HG02610 (cell line): ENCODE measurements around the gene SPSB1.

Experiments used
- ATAC-seq: cut with Tn5 transposase; IDR thresholded peaks from one replicate; pipeline ENCODE4 v1.9.1; 2021; ENCODE audit warnings: mild to moderate bottlenecking, moderate library complexity; ENCODE audit not compliant: unreplicated experiment

Gene SPSB1

GRCh38 chr1:9292361-9293240, at the start of gene SPSB1:
Gene SPSB1 (plus strand): TSS chr1:9292894. CDS start chr1:9355892, 62,998 bp downstream.
- ATAC-seq, result no peak

GRCh38 chr1:9243066-9243739, 49.5 kb upstream of the SPSB1 start:
- ATAC-seq, result no peak

GRCh38 chr1:9244501-9245229, 48.0 kb upstream of the SPSB1 start:
- no peak for ATAC-seq

GRCh38 chr1:9245230-9245619, 47.5 kb upstream of the SPSB1 start:
- no peak for ATAC-seq

GRCh38 chr1:9245661-9246060, 47.0 kb upstream of the SPSB1 start:
- no peak for ATAC-seq

GRCh38 chr1:9246215-9246614, 46.5 kb upstream of the SPSB1 start:
- ATAC-seq, result no peak

- ATAC-seq, result no peak
Measured at GRCh38 chr1:9246841-9247785, 45.6 kb upstream of the SPSB1 start.

- ATAC-seq, result no peak
Measured at GRCh38 chr1:9247894-9248293, 44.8 kb upstream of the SPSB1 start.

GRCh38 chr1:9248341-9249262, 44.1 kb upstream of the SPSB1 start:
- ATAC-seq, result no peak

- no peak for ATAC-seq
Measured at GRCh38 chr1:9249263-9249533, 43.5 kb upstream of the SPSB1 start.

GRCh38 chr1:9249534-9250410, 42.9 kb upstream of the SPSB1 start:
- no peak for ATAC-seq

- no peak for ATAC-seq
Measured at GRCh38 chr1:9250411-9251381, 42.0 kb upstream of the SPSB1 start.

GRCh38 chr1:9251501-9251900, 41.2 kb upstream of the SPSB1 start:
- no peak for ATAC-seq

GRCh38 chr1:9253004-9253403, 39.7 kb upstream of the SPSB1 start:
- no peak for ATAC-seq

- ATAC-seq, result no peak
Measured at GRCh38 chr1:9253453-9254105, 39.1 kb upstream of the SPSB1 start.

GRCh38 chr1:9256332-9256731, 36.4 kb upstream of the SPSB1 start:
- no peak for ATAC-seq

GRCh38 chr1:9257851-9258250, 34.8 kb upstream of the SPSB1 start:
- no peak for ATAC-seq
